PC-3 (cell line): Measurements from ENCODE around the gene CYREN. TPM values are rescaled to one million over a fixed set of nuclear protein-coding genes. Genes with fewer than 3 reads are reported as not detected.

Source experiments
- ATAC-seq: fragments of 200-7000 bp; cut with Tn5 transposase; 2 replicates; pipeline ENCODE4 v1.9.1; 2020; ENCODE audit warnings: mild to moderate bottlenecking, moderate library complexity
- BruUV-seq: library from RNA; stranded (reverse); fragments of 400-500 nt; replicated peaks from 2 replicates; lab custom pipeline; 2021; lab: Mats Ljungman, UMichigan
- CTCF ChIA-PET: fragments of 300-600 bp; sonication (Branson Sonifier 250); formaldehyde crosslinking; loops from one replicate; lab custom pipeline; 2022; ENCODE audit warnings: antibody characterized with exemption; lab: Charles Lee
- POLR2A ChIA-PET: fragments of 300-600 bp; sonication (Branson Sonifier 250); formaldehyde crosslinking; loops from one replicate; lab custom pipeline; 2022; ENCODE audit warnings: antibody characterized with exemption; ENCODE audit not compliant: unreplicated experiment; lab: Charles Lee
- DNase-seq: peaks from one replicate; pipeline ENCODE4 v3.0.0-alpha.2; 2015
- H2AFZ ChIP-seq: fragments of 300-600 bp; sonication (generic); 2 replicates; pipeline ENCODE4 v1.6.0; 2016; ENCODE audit warnings: antibody characterized with exemption, low read length
- H3F3A ChIP-seq: fragments of 300-600 bp; sonication (generic); one replicate; pipeline ENCODE4 v1.6.0; 2017; ENCODE audit warnings: antibody characterized with exemption, low read length, control low read depth, mild to moderate bottlenecking; ENCODE audit not compliant: unreplicated experiment
- H3K27ac ChIP-seq: fragments of 300-600 bp; sonication (generic); 2 replicates; pipeline ENCODE4 v1.5.1; 2016; ENCODE audit warnings: mild to moderate bottlenecking, low read length
- H3K27me3 ChIP-seq: fragments of 300-600 bp; sonication (generic); 2 replicates; pipeline ENCODE4 v1.6.1; 2016; ENCODE audit warnings: low read length, mixed read lengths
- H3K36me3 ChIP-seq: fragments of 300-600 bp; sonication (generic); 2 replicates; pipeline ENCODE4 v1.6.1; 2016; ENCODE audit warnings: low read depth, mixed run types, low read length, mixed read lengths
- H3K4me1 ChIP-seq: fragments of 300-600 bp; sonication (generic); 2 replicates; pipeline ENCODE4 v1.5.1; 2016; ENCODE audit warnings: low read length; ENCODE audit not compliant: insufficient read depth
- H3K4me2 ChIP-seq: fragments of 300-600 bp; sonication (generic); 2 replicates; pipeline ENCODE4 v1.6.0; 2016; ENCODE audit warnings: low read length
- H3K4me3 ChIP-seq: fragments of 300-600 bp; sonication (generic); 2 replicates; pipeline ENCODE4 v1.5.1; 2016; ENCODE audit warnings: mild to moderate bottlenecking, low read length, mixed read lengths
- H3K79me2 ChIP-seq: fragments of 300-600 bp; sonication (generic); 2 replicates; pipeline ENCODE4 v1.6.1; 2017; ENCODE audit warnings: low read length, mixed read lengths
- H3K9ac ChIP-seq: fragments of 300-600 bp; sonication (generic); 2 replicates; pipeline ENCODE4 v1.6.0; 2016; ENCODE audit warnings: mild to moderate bottlenecking, low read length
- H3K9me2 ChIP-seq: fragments of 300-600 bp; sonication (generic); replicated peaks from 2 replicates; pipeline ENCODE4 v1.6.1; 2016; ENCODE audit warnings: mixed run types, low read length, mixed read lengths
- H3K9me3 ChIP-seq: fragments of 300-600 bp; sonication (generic); 2 replicates; pipeline ENCODE4 v1.6.1; 2016; ENCODE audit warnings: low read length, mixed read lengths
- H4K20me1 ChIP-seq: fragments of 300-600 bp; sonication (generic); 2 replicates; pipeline ENCODE4 v1.6.1; 2016; ENCODE audit warnings: low read length, mixed read lengths
- EZH2 ChIP-seq: fragments of 300-600 bp; sonication (generic); IDR thresholded peaks from one replicate; pipeline ENCODE4 v1.6.1; 2017; ENCODE audit warnings: antibody characterized with exemption, mild to moderate bottlenecking, low read length; ENCODE audit not compliant: unreplicated experiment
- EZH2phosphoT487 ChIP-seq: fragments of 300-600 bp; sonication (generic); IDR thresholded peaks from 2 replicates; pipeline ENCODE4 v1.6.1; 2018; ENCODE audit warnings: mild to moderate bottlenecking, antibody characterized with exemption, low read length, borderline replicate concordance
- intact Hi-C: fragments of 100-400 bp; cut with micrococcal nuclease; formaldehyde crosslinking; loops from 2 replicates; pipeline ENCODE4 v1.9.0; 2023
- total RNA-seq: library from RNA; depleted of rRNA; stranded (reverse); fragments of >200 nt; gene quantifications from 2 replicates; pipeline ENCODE4 v1.2.3, GENCODE V29; 2014
- TF ChIP-seq, protein P1 (sequence below): fragments of 300-600 bp; sonication (generic); conservative IDR thresholded peaks from 2 replicates; pipeline ENCODE4 v1.5.1; 2017; ENCODE audit warnings: antibody characterized with exemption, low read depth, mild to moderate bottlenecking, low read length

CYREN gene
- total RNA-seq, 1 experiment from 2014 or later = 48.2 TPM

DNA sequence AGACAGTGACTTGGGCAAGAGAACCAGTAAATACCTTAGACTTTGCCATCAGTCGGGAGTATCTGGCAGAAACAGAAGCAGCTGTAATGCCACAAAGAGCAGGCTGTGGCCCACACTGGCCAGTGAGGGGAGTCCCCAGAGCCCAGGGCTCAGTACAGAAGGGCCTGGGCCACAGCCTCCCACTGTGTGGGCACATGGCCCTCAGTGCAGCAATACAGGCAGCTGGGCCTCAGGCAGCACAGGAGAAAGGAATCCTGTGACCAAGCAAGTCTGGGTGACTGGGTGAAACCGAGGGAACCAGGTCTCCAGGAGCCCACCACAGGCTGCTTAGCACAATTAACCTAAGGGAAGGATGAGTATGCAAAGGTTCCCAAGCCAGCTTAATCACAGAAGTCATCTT lies 26.8 kb upstream of the CYREN start:
- TF ChIP-seq EZH2 = no peak
- TF ChIP-seq, protein P1, sequence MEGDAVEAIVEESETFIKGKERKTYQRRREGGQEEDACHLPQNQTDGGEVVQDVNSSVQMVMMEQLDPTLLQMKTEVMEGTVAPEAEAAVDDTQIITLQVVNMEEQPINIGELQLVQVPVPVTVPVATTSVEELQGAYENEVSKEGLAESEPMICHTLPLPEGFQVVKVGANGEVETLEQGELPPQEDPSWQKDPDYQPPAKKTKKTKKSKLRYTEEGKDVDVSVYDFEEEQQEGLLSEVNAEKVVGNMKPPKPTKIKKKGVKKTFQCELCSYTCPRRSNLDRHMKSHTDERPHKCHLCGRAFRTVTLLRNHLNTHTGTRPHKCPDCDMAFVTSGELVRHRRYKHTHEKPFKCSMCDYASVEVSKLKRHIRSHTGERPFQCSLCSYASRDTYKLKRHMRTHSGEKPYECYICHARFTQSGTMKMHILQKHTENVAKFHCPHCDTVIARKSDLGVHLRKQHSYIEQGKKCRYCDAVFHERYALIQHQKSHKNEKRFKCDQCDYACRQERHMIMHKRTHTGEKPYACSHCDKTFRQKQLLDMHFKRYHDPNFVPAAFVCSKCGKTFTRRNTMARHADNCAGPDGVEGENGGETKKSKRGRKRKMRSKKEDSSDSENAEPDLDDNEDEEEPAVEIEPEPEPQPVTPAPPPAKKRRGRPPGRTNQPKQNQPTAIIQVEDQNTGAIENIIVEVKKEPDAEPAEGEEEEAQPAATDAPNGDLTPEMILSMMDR = no peak
- TF ChIP-seq EZH2phosphoT487 = no peak
- no peaks in the 10 kb centered on the region for H3K79me2 ChIP-seq
- H3K9me2 ChIP-seq = no peaks in the 10 kb centered on the region
- H3F3A ChIP-seq = no peaks in the 10 kb centered on the region
- H3K27ac ChIP-seq = no peak overlapping the region
- H3K4me1 ChIP-seq = no peaks in the 10 kb centered on the region
- BruUV-seq = no TSS peak
- no peak overlapping the region for H2AFZ ChIP-seq
- H3K27me3 ChIP-seq = no peaks in the 10 kb centered on the region
- no peaks in the 10 kb centered on the region for H4K20me1 ChIP-seq
- ChIA-PET POLR2A (no interaction called here), CTCF (no interaction called here)
- no peaks in the 10 kb centered on the region for H3K9me3 ChIP-seq
- H3K4me3 ChIP-seq = no peak overlapping the region
- no peak for ATAC-seq
- H3K4me2 ChIP-seq = no peak overlapping the region
- DNase-seq = no peak
- intact Hi-C loops = no loop called here
- H3K36me3 ChIP-seq = no peaks in the 10 kb centered on the region
- no peak overlapping the region for H3K9ac ChIP-seq

DNA sequence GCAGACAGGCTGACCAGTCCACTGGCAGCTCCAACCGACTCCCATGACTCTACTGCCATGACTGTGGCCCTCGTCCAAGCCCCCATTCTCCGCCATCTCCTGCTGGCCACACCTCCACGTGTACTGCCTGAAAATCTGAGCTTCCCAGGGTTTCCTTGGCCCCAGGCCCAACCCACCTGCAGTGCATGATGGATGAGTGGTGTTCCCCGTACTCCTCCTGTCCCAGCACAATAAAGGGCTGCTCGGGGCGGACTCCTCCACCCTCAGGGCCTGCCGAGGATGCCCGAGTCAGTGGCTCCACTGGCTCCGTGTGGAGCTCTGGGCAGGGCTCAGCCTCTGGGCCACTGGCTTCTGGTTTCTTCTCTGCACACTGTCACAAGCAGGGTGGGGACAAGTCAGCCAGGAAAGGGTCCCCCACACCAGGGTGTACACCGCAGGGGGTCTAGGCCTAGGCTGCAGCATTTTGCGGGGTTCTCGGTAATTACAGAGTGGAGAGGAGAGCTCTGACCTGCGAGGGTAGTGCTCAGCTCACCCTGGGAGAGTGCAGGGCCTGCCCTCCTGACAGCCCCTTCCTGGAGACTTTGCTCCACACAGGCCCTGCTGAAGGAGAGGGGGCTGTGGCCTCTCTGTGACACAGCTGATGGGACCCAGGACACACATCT lies 25.6 kb upstream of the CYREN start:
- BruUV-seq = no TSS peak
- Histone ChIP-seq H3K9me2 (no peaks in the 10 kb centered on the region), H3K9me3 (no peaks in the 10 kb centered on the region), H4K20me1 (no peaks in the 10 kb centered on the region), H2AFZ (no peak overlapping the region), H3K36me3 (no peaks in the 10 kb centered on the region), H3K4me2 (no peak overlapping the region), H3K27me3 (no peaks in the 10 kb centered on the region), H3K27ac (no peak overlapping the region), H3K79me2 (no peaks in the 10 kb centered on the region), H3K4me1 (no peaks in the 10 kb centered on the region), H3K4me3 (no peak overlapping the region), H3K9ac (no peak overlapping the region), H3F3A (no peaks in the 10 kb centered on the region)
- DNase-seq (no peak), ATAC-seq (no peak)
- POLR2A ChIA-PET = no interaction called here
- CTCF ChIA-PET = no interaction called here
- TF ChIP-seq EZH2 (no peak), EZH2phosphoT487 (no peak)
- TF ChIP-seq, protein P1 = no peak
- intact Hi-C loops = no loop called here

DNA sequence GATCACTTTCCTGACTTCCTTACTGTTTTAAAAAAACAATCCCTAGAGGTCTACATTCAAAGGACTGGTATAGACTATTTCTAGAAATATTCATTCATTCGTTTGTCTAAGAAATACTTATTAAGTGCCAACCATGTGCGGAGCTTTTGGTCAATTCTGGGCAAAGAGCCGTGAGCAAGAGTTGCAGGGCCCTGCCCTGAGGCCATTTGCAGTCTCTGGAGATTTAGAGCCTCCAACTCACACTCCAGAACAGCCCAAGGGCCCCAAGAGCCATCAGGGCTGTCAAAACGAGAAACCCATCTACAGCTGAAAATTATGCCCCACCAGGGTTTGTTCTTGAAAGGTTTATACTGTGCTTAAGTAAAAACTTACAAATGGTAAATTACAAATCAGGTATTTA lies 24.6 kb upstream of the CYREN start:
- no peak overlapping the region for H3K4me2 ChIP-seq
- no peaks in the 10 kb centered on the region for H3K79me2 ChIP-seq
- intact Hi-C loops = no loop called here
- no peaks in the 10 kb centered on the region for H3K4me1 ChIP-seq
- ChIA-PET POLR2A (no interaction called here), CTCF (no interaction called here)
- H2AFZ ChIP-seq = no peak overlapping the region
- H3K36me3 ChIP-seq = no peaks in the 10 kb centered on the region
- H3K27ac ChIP-seq = no peak overlapping the region
- H3K9me2 ChIP-seq = no peaks in the 10 kb centered on the region
- H3F3A ChIP-seq = no peaks in the 10 kb centered on the region
- DNase-seq (no peak), ATAC-seq (no peak)
- H3K9ac ChIP-seq = no peak overlapping the region
- no peaks in the 10 kb centered on the region for H3K9me3 ChIP-seq
- TF ChIP-seq EZH2phosphoT487 = no peak
- no peak for TF ChIP-seq EZH2
- TF ChIP-seq, protein P1 = no peak
- H3K4me3 ChIP-seq = no peak overlapping the region
- BruUV-seq = no TSS peak
- no peaks in the 10 kb centered on the region for H4K20me1 ChIP-seq
- H3K27me3 ChIP-seq = no peaks in the 10 kb centered on the region
